ENCODE results near the gene SYAP1.
"Not testable (repeated sequence)": the region's sequence is repeated elsewhere in the genome, so short reads cannot be mapped to it uniquely, and the experiment has no call there.

SYAP1 gene

DNA sequence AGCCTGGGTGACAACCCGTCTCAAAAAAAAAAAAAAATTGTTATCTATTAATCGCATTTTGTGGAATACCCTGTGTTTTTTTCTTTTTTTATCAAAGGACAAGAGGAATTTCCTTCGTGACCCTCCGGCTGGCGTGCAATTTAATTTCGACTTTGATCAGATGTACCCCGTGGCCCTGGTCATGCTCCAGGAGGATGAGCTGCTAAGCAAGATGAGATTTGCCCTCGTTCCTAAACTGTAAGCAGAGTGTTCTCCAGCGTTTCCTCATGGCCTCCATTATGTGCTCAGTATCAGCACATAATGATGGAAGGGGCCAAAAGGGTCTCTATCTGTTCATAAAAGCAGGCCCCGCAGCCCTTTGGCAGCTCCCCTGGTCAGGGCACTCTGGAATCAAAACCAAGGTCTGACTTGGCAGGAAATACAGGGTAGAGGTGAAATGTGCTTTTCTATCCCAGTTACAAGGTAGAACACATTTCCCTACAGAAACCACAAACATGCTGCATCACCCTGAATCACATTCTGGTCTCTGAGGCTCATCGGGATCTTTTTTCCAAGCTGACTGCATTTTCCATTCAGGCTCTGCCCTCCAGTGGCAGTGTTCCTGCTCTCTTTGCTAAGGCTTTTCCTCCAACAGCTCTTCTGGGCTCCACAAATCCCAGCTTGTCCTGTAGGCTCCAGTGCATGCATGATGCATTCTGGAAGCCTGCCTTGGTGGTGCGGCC is 24.4 kb downstream of the SYAP1 start:
- no peak for TF ChIP-seq CTCF (IDR thresholded peaks at IDR 0.05)
- Histone ChIP-seq H3K27ac (no peak overlapping the region), H3K4me3 (no peak overlapping the region)
- no peak for DNase-seq (ENCODE audit: low spot score)

GRCh38 chrX:16745102-16745501 is 25.7 kb downstream of the SYAP1 start:
- Histone ChIP-seq H3K27ac (no peak overlapping the region), H3K4me3 (no peak overlapping the region)
- TF ChIP-seq CTCF (IDR thresholded peaks at IDR 0.05), result no peak
- DNase-seq (ENCODE audit: low spot score), result no peak

DNA sequence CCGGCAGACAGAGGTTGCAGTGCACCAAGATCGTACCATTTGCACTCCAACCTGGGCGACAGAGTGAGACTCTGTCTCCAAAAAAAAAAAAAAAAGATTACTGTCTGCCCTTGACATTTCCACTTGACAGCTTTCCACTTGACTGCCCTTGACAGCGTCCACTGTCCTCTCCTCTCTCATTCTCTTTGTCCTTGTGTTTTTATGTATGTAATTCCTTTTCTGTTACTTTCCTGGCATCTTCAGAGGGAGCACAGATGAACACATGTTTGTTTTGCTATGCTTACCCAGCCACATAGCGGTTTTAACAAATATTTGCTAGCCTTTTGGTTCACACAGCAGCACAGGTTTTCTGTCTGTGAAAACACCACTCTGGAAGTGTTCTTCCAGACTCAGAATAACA is 26.2 kb downstream of the SYAP1 start:
- no peak for DNase-seq (ENCODE audit: low spot score)
- TF ChIP-seq CTCF (IDR thresholded peaks at IDR 0.05), result no peak
- Histone ChIP-seq H3K27ac (no peak overlapping the region), H3K4me3 (no peak overlapping the region)

DNA sequence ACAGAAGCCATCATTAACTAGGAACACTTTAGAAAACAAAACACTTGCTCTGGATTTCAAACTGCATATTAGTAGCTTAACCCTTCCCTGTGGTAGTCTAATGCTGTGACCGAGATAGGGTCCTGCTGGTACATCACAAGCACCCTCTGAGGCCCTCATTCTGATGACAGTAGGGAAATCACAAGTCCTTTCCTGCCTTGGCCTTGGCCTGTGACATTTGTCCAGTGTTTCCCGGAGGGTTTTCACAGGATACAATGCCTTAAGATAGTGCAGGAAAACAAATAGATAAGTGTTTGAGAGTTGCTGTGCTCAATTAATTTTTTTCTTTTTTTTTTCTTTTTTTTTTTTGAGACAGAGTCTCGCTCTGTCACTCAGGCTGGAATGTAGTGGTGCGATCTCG is 29.0 kb downstream of the SYAP1 start:
- no peak overlapping the region for H3K27ac ChIP-seq
- TF ChIP-seq CTCF (IDR thresholded peaks at IDR 0.05), result no peak
- no peak overlapping the region for H3K4me3 ChIP-seq
- no peak for DNase-seq (ENCODE audit: low spot score)

- TF ChIP-seq CTCF (IDR thresholded peaks at IDR 0.05), result no peak
- H3K4me3 ChIP-seq, result no peak overlapping the region
- DNase-seq (ENCODE audit: low spot score), result no peak
- no peak overlapping the region for H3K27ac ChIP-seq
These were observed 30.7 kb downstream of the SYAP1 start for GRCh38 chrX:16750136-16750535.

- DNase-seq (ENCODE audit: low spot score), result no peak
- H3K4me3 ChIP-seq, result no peak overlapping the region
- TF ChIP-seq CTCF (IDR thresholded peaks at IDR 0.05), result no peak
- no peak overlapping the region for H3K27ac ChIP-seq
These were observed 34.6 kb downstream of the SYAP1 start for GRCh38 chrX:16754019-16754418.

DNA sequence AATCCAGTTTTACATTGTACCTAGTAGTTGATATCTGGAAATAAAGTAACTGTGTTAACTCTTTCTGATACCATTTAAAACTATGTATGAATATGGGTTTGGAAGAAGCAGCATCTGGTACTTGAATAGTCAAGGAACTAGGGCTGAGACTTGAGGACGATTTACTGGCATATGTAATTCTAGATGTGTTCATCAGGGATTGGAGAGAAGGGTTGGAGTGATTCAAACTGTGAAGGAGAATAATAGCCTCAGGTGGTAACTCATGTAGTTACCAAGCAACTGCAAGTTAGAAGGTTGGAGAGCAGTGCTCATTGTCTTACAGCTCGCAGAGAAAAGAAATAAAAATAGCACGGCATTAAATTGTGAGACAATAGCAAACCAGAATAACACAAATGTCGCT is 37.3 kb downstream of the SYAP1 start:
- no peak overlapping the region for H3K27ac ChIP-seq
- no peak overlapping the region for H3K4me3 ChIP-seq
- no peak for DNase-seq (ENCODE audit: low spot score)
- no peak for TF ChIP-seq CTCF (IDR thresholded peaks at IDR 0.05)

DNA sequence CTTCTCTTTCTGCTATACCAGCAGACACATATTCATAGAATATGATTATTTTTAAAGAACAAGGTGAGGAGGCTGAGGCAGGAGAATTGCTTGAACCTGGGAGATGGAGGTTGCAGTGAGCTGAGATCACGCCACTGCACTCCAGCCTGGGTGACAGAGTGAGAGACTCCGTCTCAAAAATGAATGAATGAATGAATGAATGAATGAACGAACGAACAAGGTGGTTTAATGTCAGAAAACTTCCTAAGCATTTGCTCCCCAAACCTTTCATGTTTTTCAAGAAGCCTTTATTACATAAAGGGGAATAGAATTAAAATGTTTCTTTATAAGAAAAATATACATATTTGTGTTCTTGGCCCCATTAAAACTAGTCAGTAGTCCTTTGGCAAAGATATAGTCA is 42.1 kb downstream of the SYAP1 start:
- not testable (repeated sequence) for DNase-seq (ENCODE audit: low spot score); H3K27ac ChIP-seq; H3K4me3 ChIP-seq

Measured in coronary artery (tissue), 2 donors.